SK-N-SH (cell line): ENCODE measurements around the gene ANAPC5. TPM values are rescaled to one million over a fixed set of nuclear protein-coding genes. Genes with fewer than 3 reads are reported as not detected.

Source experiments
- CTCF ChIA-PET: fragments of 300-600, 350-600 bp; formaldehyde crosslinking; extraction: SDS; loops from one replicate; lab custom pipeline; 2021; lab: Yijun Ruan, JAX
- POLR2A ChIA-PET: fragments of 350-600 bp; sonication (Branson Sonifier 250); formaldehyde crosslinking; extraction: SDS; loops from one replicate; lab custom pipeline; 2020; ENCODE audit warnings: antibody characterized with exemption, inconsistent platforms; lab: Yijun Ruan, JAX
- DNase-seq: peaks from one replicate; pipeline ENCODE4 v3.0.0; 2012
- H2AFZ ChIP-seq: fragments of 200-600 bp; sonication (generic); 2 replicates; pipeline ENCODE4 v1.8.1; 2016; ENCODE audit warnings: antibody characterized with exemption, mild to moderate bottlenecking, low read depth
- H3F3A ChIP-seq: fragments of 200-600 bp; sonication (generic); replicated peaks from 2 replicates; pipeline ENCODE3; 2016; ENCODE audit warnings: antibody characterized with exemption, mild to moderate bottlenecking; ENCODE audit not compliant: insufficient read depth
- H3K27ac ChIP-seq, 2 experiments: fragments of 200-500 bp in 1 of 2; fragments of 200-600 bp in 1 of 2; sonication (Bioruptor generic) in 1 of 2; sonication (generic), shearing (Covaris generic) in 1 of 2; 2 replicates each; pipeline versions ENCODE4 v1.5.1 to v1.6.1; 2014 to 2016; ENCODE audit warnings: low read depth in 2 of 2, inconsistent platforms in 1 of 2, low read length in 1 of 2, mild to moderate bottlenecking in 1 of 2, mixed read lengths in 1 of 2
- H3K27me3 ChIP-seq: fragments of 200-600 bp; sonication (generic), shearing (Covaris generic); 2 replicates; pipeline ENCODE4 v1.6.1; 2016; ENCODE audit warnings: mixed run types; ENCODE audit not compliant: insufficient read depth
- H3K36me3 ChIP-seq, 2 experiments: fragments of 200-500 bp in 1 of 2; fragments of 200-600 bp in 1 of 2; sonication (Bioruptor generic) in 1 of 2; sonication (generic) in 1 of 2; replicated peaks in 1 of 2; 2 replicates each; pipeline versions ENCODE3 to v1.5.1; 2014 to 2016; ENCODE audit warnings: low read length in 1 of 2, mild to moderate bottlenecking in 1 of 2; ENCODE audit not compliant: insufficient read depth in 2 of 2, control insufficient read depth in 1 of 2
- H3K4me1 ChIP-seq, 2 experiments: fragments of 200-500 bp in 1 of 2; fragments of 200-600 bp in 1 of 2; sonication (Bioruptor generic) in 1 of 2; sonication (generic), shearing (Covaris generic) in 1 of 2; 2 replicates each; pipeline versions ENCODE4 v1.5.1 to v1.6.1; 2014 to 2016; ENCODE audit warnings: low read depth in 1 of 2, low read length in 1 of 2, mixed run types in 1 of 2; ENCODE audit not compliant: insufficient read depth in 2 of 2, control insufficient read depth in 1 of 2
- H3K4me2 ChIP-seq: fragments of 200-600 bp; sonication (generic), shearing (Covaris generic); 2 replicates; pipeline ENCODE4 v1.6.1; 2017; ENCODE audit warnings: mixed run types
- H3K4me3 ChIP-seq, 2 experiments: fragments of 200-500 bp in 1 of 2; fragments of 200-600 bp in 1 of 2; sonication (Bioruptor generic) in 1 of 2; sonication (generic), shearing (Covaris generic) in 1 of 2; 2 replicates each; pipeline versions ENCODE4 v1.5.1 to v1.8.1; 2014 to 2016; ENCODE audit warnings: low read depth in 2 of 2, inconsistent platforms in 1 of 2, low read length in 1 of 2, mild to moderate bottlenecking in 1 of 2, mixed read lengths in 1 of 2, moderate library complexity in 1 of 2
- H3K79me2 ChIP-seq: fragments of 200-600 bp; sonication (generic); 2 replicates; pipeline ENCODE4 v1.8.1; 2017; ENCODE audit warnings: mild to moderate bottlenecking; ENCODE audit not compliant: insufficient read depth
- H3K9ac ChIP-seq: fragments of 200-600 bp; sonication (generic); 2 replicates; pipeline ENCODE4 v1.6.1; 2017; ENCODE audit warnings: mixed run types
- H3K9me2 ChIP-seq: fragments of 200-600 bp; sonication (generic); 2 replicates; pipeline ENCODE4 v1.6.1; 2017; ENCODE audit warnings: mixed run types
- H3K9me3 ChIP-seq: fragments of 200-600 bp; sonication (generic); 2 replicates; pipeline ENCODE4 v1.6.1; 2017; ENCODE audit warnings: mixed run types, mild to moderate bottlenecking, moderate library complexity
- H4K20me1 ChIP-seq: fragments of 200-600 bp; sonication (generic); 2 replicates; pipeline ENCODE4 v1.6.1; 2017; ENCODE audit warnings: mild to moderate bottlenecking, mixed run types; ENCODE audit not compliant: insufficient read depth
- EP300 ChIP-seq, 2 experiments: IDR thresholded peaks; 2 replicates each; pipeline versions ENCODE4 v1.4.0 to v1.6.1; 2012; ENCODE audit warnings: borderline replicate concordance in 1 of 2, low read depth in 1 of 2, low read length in 1 of 2
- FOSL2 ChIP-seq: IDR thresholded peaks from 2 replicates; pipeline ENCODE4 v1.4.0; 2012; ENCODE audit warnings: low read depth, mild to moderate bottlenecking, moderate library complexity, borderline replicate concordance
- FOXM1 ChIP-seq: IDR thresholded peaks from 2 replicates; pipeline ENCODE4 v1.4.0; 2012; ENCODE audit warnings: low read depth, mild to moderate bottlenecking
- GABPA ChIP-seq: IDR thresholded peaks from 2 replicates; pipeline ENCODE4 v1.4.0; 2012; ENCODE audit warnings: low read depth, mild to moderate bottlenecking
- MAX ChIP-seq: IDR thresholded peaks from 2 replicates; pipeline ENCODE4 v1.4.0; 2012; ENCODE audit warnings: low read depth
- MXI1 ChIP-seq: IDR thresholded peaks from 2 replicates; pipeline ENCODE4 v1.6.1; 2012; ENCODE audit warnings: mild to moderate bottlenecking, low read depth, low read length, improper control_type of control experiment
- NFIC ChIP-seq: IDR thresholded peaks from 2 replicates; pipeline ENCODE4 v1.4.0; 2012; ENCODE audit warnings: borderline replicate concordance
- NRF1 ChIP-seq: IDR thresholded peaks from 2 replicates; pipeline ENCODE4 v1.6.1; 2012; ENCODE audit warnings: low read depth, mild to moderate bottlenecking, low read length
- PBX3 ChIP-seq: IDR thresholded peaks from 2 replicates; pipeline ENCODE4; 2012
- POLR2AphosphoS5 ChIP-seq: IDR thresholded peaks from 2 replicates; pipeline ENCODE4 v1.6.1; 2012; ENCODE audit warnings: low read depth, low read length
- TAF1 ChIP-seq: IDR thresholded peaks from 2 replicates; pipeline ENCODE4 v1.6.1; 2012; ENCODE audit warnings: low read depth, mild to moderate bottlenecking, low read length, moderate library complexity, borderline replicate concordance
- USF1 ChIP-seq: IDR thresholded peaks from 2 replicates; pipeline ENCODE4 v1.4.0; 2012; ENCODE audit warnings: low read depth, borderline replicate concordance
- USF2 ChIP-seq: fragments of 150-350 bp; IDR thresholded peaks from 2 replicates; pipeline ENCODE4 v1.6.1; 2017; ENCODE audit warnings: antibody characterized with exemption, low read length, low read depth, borderline replicate concordance
- ZBTB33 ChIP-seq: IDR thresholded peaks from 2 replicates; pipeline ENCODE4 v1.4.0; 2012; ENCODE audit warnings: low read depth, borderline replicate concordance
- WGBS: methylation state at CpG from one replicate; pipeline ENCODE4 v1.1.6; 2017; ENCODE audit warnings: low lambda C conversion rate; 5-methylcytosine and 5-hydroxymethylcytosine counted together
- polyA plus RNA-seq, 3 experiments: library from polyadenylated mRNA; depleted of rRNA; stranded (reverse); fragments of >200 nt; gene quantifications; 2 replicates each; pipeline ENCODE4 v1.2.3, GENCODE V29; 2012

ANAPC5 gene
- polyA plus RNA-seq, 1 of the 3 experiments (the other 2 are of a cell fraction): 110 TPM

- no peak for TF ChIP-seq FOSL2
- TF ChIP-seq TAF1: no peak
- no peak for TF ChIP-seq NFIC
- no peak for TF ChIP-seq FOXM1
These were observed 26.3 kb downstream of the ANAPC5 start (continued) for GRCh38 chr12:121325922-121326396.

- Histone ChIP-seq H3K36me3 (peaks cover 50 to 55% of the 10 kb centered on the region in 2 experiments), H4K20me1 (no peaks in the 10 kb centered on the region), H3K27ac (no peak overlapping the region), H3K4me1 (peaks cover 0 to 20% of the 10 kb centered on the region in 2 experiments; a peak in 2 of 4 replicates), H3F3A (peaks cover 4% of the 10 kb centered on the region), H2AFZ (no peak overlapping the region), H3K9me2 (no peaks in the 10 kb centered on the region), H3K4me3 (no peak overlapping the region), H3K27me3 (no peaks in the 10 kb centered on the region), H3K4me2 (no peak overlapping the region), H3K9me3 (no peaks in the 10 kb centered on the region), H3K9ac (no peak overlapping the region), H3K79me2 (no peaks in the 10 kb centered on the region)
- ChIA-PET CTCF (interaction anchor here (0.9 to 4.5 kb wide), 4 partner anchors 12 to 120 kb away, joined by 3 to 22 read pairs (median 10); partner anchors contain the start of gene CAMKK2), POLR2A (no interaction called here)
- no peak for DNase-seq
- WGBS: 100% methylated on average over 3 of the region's 3 CpGs
- TF ChIP-seq MAX: no peak
- no peak for TF ChIP-seq USF1
- no peak for TF ChIP-seq TAF1
- TF ChIP-seq POLR2AphosphoS5: no peak
These were observed 28.3 kb downstream of the ANAPC5 start for GRCh38 chr12:121323908-121324307.

GRCh38 chr12:121318121-121318520 lies 34.1 kb downstream of the ANAPC5 start:
- no peaks in the 10 kb centered on the region for H3K4me1 ChIP-seq
- H4K20me1 ChIP-seq: no peaks in the 10 kb centered on the region
- H3K4me2 ChIP-seq: no peak overlapping the region
- CTCF ChIA-PET: interaction anchor here (0.6 to 1.3 kb wide), 6 partner anchors 13 to 125 kb away, joined by 3 to 6 read pairs (median 4); no protein-coding TSS in a partner anchor
- H3F3A ChIP-seq: peaks cover 9% of the 10 kb centered on the region
- H3K4me3 ChIP-seq: no peak overlapping the region
- H3K9ac ChIP-seq: no peak overlapping the region
- H3K9me2 ChIP-seq: no peaks in the 10 kb centered on the region
- WGBS: 97% methylated on average over 10 of the region's 11 CpGs
- H3K27ac ChIP-seq: no peak overlapping the region
- no peaks in the 10 kb centered on the region for H3K79me2 ChIP-seq
- no peak overlapping the region for H2AFZ ChIP-seq
- POLR2A ChIA-PET: no interaction called here
- no peaks in the 10 kb centered on the region for H3K27me3 ChIP-seq
- no peaks in the 10 kb centered on the region for H3K9me3 ChIP-seq
- H3K36me3 ChIP-seq: peaks cover 25 to 48% of the 10 kb centered on the region in 2 experiments
- DNase-seq: no peak
- TF ChIP-seq USF2 (no peak), GABPA (no peak), NRF1 (no peak), MXI1 (no peak), EP300 (IDR thresholded peaks at IDR 0.05; ENCODE audit: borderline replicate concordance in 1 of 2, low read depth in 1 of 2, low read length in 1 of 2) (no peak), ZBTB33 (no peak), FOXM1 (no peak), PBX3 (no peak), USF1 (no peak)
